ENCODE measurements around the gene GAB2.
"Not testable (repeated sequence)": the region's sequence is repeated elsewhere in the genome, so short reads cannot be mapped to it uniquely, and the experiment has no call there.

Gene GAB2

GRCh38 chr11:78417175-78417887 is at the start of gene GAB2:
TSS of gene GAB2 (minus strand) at chr11:78417820. CDS start at chr11:78417720, 100 bp downstream.
- Mint-ChIP-seq H3K27ac (peak within 1 kb of the TSS; percentile 97), H3K4me1 (ENCODE audit: low read depth) (peaks cover 62% of the 10 kb centered on the region), H3K4me3 (peak within 1 kb of the TSS; percentile 99), H3K9me3 (no peaks in the 10 kb centered on the region), H3K36me3 (ENCODE audit: low read depth) (peaks cover 34% of the 10 kb centered on the region), H3K27me3 (ENCODE audit: low read depth) (no peaks in the 10 kb centered on the region)
- DNase-seq (ENCODE audit: low spot score): no peak

DNA sequence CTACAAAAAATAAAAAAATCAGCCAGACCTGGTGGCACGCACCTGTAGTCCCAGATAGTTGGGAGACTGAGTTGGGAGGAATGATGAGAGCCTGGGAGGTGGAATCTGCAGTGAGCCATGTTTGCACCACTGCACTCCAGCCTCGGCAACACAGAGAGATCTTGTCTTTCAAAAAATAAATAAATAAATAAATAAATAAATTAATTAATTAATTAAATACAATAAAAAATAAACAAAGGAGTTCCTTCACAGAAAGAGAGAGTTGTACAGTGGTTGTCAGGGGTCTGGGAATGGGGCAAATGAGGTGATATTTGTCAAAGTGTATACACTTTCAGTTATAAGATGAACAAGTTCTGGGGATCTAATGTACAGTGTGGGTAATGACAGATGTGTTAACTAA is 49.8 kb upstream of the GAB2 start:
- Mint-ChIP-seq H3K4me3 (no peak overlapping the region), H3K4me1 (ENCODE audit: low read depth) (peaks cover 28% of the 10 kb centered on the region), H3K36me3 (ENCODE audit: low read depth) (peaks cover 30% of the 10 kb centered on the region), H3K27ac (no peak overlapping the region), H3K27me3 (ENCODE audit: low read depth) (no peaks in the 10 kb centered on the region), H3K9me3 (no peaks in the 10 kb centered on the region)
- DNase-seq (ENCODE audit: low spot score): no peak

- DNase-seq (ENCODE audit: low spot score): peak; percentile 64
- peaks cover 42% of the 10 kb centered on the region for H3K36me3 Mint-ChIP-seq (ENCODE audit: low read depth)
- H3K4me3 Mint-ChIP-seq: peak overlapping the region; percentile 69
- H3K27me3 Mint-ChIP-seq (ENCODE audit: low read depth): no peaks in the 10 kb centered on the region
- H3K27ac Mint-ChIP-seq: peak overlapping the region; percentile 93
- no peaks in the 10 kb centered on the region for H3K9me3 Mint-ChIP-seq
- H3K4me1 Mint-ChIP-seq (ENCODE audit: low read depth): peaks cover 41% of the 10 kb centered on the region
Observed at GRCh38 chr11:78465169-78465942, 47.7 kb upstream of the GAB2 start.

- not testable (repeated sequence) for H3K9me3 Mint-ChIP-seq; H3K27me3 Mint-ChIP-seq (ENCODE audit: low read depth)
Observed at GRCh38 chr11:78464787-78465168, 47.2 kb upstream of the GAB2 start.

GRCh38 chr11:78460471-78460870 is 42.9 kb upstream of the GAB2 start:
- H3K27me3 Mint-ChIP-seq (ENCODE audit: low read depth): no peaks in the 10 kb centered on the region
- peaks cover 69% of the 10 kb centered on the region for H3K36me3 Mint-ChIP-seq (ENCODE audit: low read depth)
- H3K4me3 Mint-ChIP-seq: no peak overlapping the region
- DNase-seq (ENCODE audit: low spot score): no peak
- peak overlapping the region; percentile 15 for H3K27ac Mint-ChIP-seq
- H3K9me3 Mint-ChIP-seq: peaks cover 7% of the 10 kb centered on the region
- H3K4me1 Mint-ChIP-seq (ENCODE audit: low read depth): peaks cover 37% of the 10 kb centered on the region

More at GRCh38 chr11:78464787-78465168, 47.2 kb upstream of the GAB2 start:
- not testable (repeated sequence) for DNase-seq (ENCODE audit: low spot score); H3K4me3 Mint-ChIP-seq
- peaks cover 47% of the 10 kb centered on the region for H3K36me3 Mint-ChIP-seq (ENCODE audit: low read depth)
- H3K4me1 Mint-ChIP-seq (ENCODE audit: low read depth): peaks cover 44% of the 10 kb centered on the region
- H3K27ac Mint-ChIP-seq: peak overlapping the region; percentile 89

DNA sequence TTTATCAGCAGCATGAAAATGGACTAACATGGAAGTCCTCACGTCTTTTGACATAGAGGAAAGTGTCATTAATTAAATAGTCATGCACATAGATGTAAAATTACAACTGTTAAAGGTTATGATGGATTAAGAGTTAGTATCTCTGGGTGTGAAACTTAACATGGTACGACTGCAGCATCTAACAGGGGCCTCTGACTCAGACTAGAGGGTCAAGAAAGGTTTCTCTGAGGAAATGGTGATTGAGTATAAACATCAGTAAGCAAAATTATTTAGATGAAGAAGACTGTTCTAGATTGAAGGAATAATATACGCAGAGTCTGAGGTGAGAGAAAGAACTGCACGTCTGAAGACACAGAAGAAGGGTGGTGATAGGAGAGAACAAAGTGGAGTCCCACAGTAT is 42.1 kb upstream of the GAB2 start:
- peaks cover 36% of the 10 kb centered on the region for H3K4me1 Mint-ChIP-seq (ENCODE audit: low read depth)
- no peak for DNase-seq (ENCODE audit: low spot score)
- H3K36me3 Mint-ChIP-seq (ENCODE audit: low read depth): peaks cover 69% of the 10 kb centered on the region
- peak overlapping the region; percentile 6 for H3K27ac Mint-ChIP-seq
- no peaks in the 10 kb centered on the region for H3K27me3 Mint-ChIP-seq (ENCODE audit: low read depth)
- peaks cover 7% of the 10 kb centered on the region for H3K9me3 Mint-ChIP-seq
- no peak overlapping the region for H3K4me3 Mint-ChIP-seq

DNA sequence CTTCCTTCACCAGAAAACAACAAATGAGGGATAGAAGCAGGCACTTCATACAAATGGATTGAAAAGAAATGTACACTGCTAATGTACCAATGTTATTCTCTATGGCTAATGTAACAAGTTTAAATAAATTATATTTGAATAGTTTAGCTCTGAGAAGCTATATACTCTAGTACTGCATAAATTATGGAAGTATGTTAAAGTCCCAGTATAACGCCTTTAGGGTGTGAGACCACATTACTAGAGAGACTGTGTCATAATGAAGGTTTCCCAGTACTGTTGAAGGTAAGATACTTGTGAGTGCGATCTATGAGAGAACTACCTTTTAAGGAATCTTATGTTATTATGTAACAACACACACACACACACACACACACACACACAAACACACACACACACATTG is 39.8 kb upstream of the GAB2 start:
- H3K36me3 Mint-ChIP-seq (ENCODE audit: low read depth): peaks cover 63% of the 10 kb centered on the region
- H3K4me3 Mint-ChIP-seq: no peak overlapping the region
- H3K9me3 Mint-ChIP-seq: peaks cover 7% of the 10 kb centered on the region
- H3K27me3 Mint-ChIP-seq (ENCODE audit: low read depth): no peaks in the 10 kb centered on the region
- peaks cover 44% of the 10 kb centered on the region for H3K4me1 Mint-ChIP-seq (ENCODE audit: low read depth)
- no peak overlapping the region for H3K27ac Mint-ChIP-seq
- DNase-seq (ENCODE audit: low spot score): no peak

DNA sequence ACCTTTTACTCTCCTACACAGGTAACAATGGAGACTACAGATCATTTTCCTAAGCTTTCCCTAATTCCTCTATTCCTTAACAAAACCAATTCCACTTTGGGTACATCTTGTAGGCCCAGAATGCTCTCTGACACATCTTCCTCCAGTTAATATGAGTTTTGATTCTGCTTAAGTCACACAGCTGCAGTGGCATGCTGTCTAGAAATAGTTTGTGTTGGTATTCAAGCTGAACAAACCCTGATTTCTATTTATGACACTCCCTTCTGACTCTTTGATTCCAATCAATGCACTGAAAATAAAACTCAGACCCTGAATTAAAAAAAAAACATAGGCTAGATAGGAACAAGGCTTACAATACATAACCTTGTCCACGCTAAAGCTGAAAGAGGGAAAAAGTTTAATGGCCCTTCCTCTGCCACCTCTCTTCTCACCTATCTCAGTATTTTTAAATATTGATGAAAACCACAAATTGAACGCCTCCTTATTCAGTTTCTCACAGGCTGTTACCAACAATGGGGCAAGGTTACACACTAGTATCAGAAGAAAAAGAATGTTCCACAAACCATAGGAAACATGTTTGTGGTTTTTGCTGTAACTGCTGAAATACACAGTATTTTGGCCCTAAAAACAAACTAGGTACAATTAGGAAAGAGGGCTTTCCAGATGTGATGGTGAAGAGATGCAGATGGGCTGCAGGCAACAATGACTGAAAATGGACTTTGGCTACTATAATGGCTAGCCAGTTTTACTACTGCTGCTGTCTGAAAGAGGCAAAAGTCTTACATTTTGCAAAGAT is 35.7 kb upstream of the GAB2 start:
- Mint-ChIP-seq H3K27ac (peak overlapping the region; percentile 90), H3K9me3 (no peaks in the 10 kb centered on the region), H3K4me1 (ENCODE audit: low read depth) (peaks cover 41% of the 10 kb centered on the region), H3K27me3 (ENCODE audit: low read depth) (no peaks in the 10 kb centered on the region), H3K36me3 (ENCODE audit: low read depth) (peaks cover 44% of the 10 kb centered on the region), H3K4me3 (peak overlapping the region; percentile 46)
- no peak for DNase-seq (ENCODE audit: low spot score)

GRCh38 chr11:78451371-78452150 is 33.9 kb upstream of the GAB2 start:
- H3K27ac Mint-ChIP-seq: peak overlapping the region; percentile 16
- peaks cover 30% of the 10 kb centered on the region for H3K36me3 Mint-ChIP-seq (ENCODE audit: low read depth)

DNA sequence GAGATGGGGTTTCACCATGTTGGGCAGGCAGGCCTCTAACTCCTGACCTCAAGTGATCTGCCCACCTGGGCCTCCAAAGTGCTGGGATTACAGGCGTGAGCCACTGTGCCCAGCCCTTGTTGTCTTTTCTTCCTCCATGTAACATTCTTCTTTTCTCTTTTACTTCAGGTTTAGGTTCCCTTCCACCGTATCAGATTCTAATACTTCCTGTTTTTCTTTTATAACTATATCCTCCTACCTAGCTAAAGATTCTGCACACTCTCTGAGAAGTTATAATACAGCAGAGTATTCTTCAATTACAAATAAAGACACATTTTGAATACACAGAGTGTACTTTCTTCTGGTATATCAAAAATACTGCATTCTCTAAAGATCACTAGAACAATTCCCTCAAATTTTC is 33.2 kb upstream of the GAB2 start:
- H3K36me3 Mint-ChIP-seq (ENCODE audit: low read depth): peaks cover 25% of the 10 kb centered on the region
- no peaks in the 10 kb centered on the region for H3K9me3 Mint-ChIP-seq
- H3K4me1 Mint-ChIP-seq (ENCODE audit: low read depth): peaks cover 43% of the 10 kb centered on the region
- peak overlapping the region; percentile 61 for H3K27ac Mint-ChIP-seq
- peak overlapping the region; percentile 29 for H3K4me3 Mint-ChIP-seq
- DNase-seq (ENCODE audit: low spot score): no peak
- H3K27me3 Mint-ChIP-seq (ENCODE audit: low read depth): no peaks in the 10 kb centered on the region

More at GRCh38 chr11:78451371-78452150, 33.9 kb upstream of the GAB2 start:
- H3K4me3 Mint-ChIP-seq: peak overlapping the region; percentile 1
- H3K9me3 Mint-ChIP-seq: no peaks in the 10 kb centered on the region
- peaks cover 39% of the 10 kb centered on the region for H3K4me1 Mint-ChIP-seq (ENCODE audit: low read depth)
- no peaks in the 10 kb centered on the region for H3K27me3 Mint-ChIP-seq (ENCODE audit: low read depth)
- DNase-seq (ENCODE audit: low spot score): no peak

DNA sequence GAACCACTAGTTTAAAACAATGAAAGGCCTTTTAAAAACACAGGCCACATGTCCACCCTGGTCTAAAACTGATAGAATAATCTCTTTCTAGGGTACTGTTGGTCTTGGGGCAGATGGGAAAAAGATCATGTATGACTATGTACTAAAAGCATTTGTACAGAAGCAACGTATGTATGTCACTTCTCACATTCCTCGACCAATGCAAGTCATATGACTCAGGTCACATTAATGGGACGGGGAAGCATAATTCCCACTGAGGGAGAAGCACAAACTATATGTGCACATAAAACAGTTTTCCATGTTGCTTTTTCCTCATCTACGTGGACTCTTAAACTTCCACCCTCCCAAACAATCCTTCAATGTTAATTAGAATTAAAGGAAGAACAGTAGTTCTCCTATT is 32.2 kb upstream of the GAB2 start:
- Mint-ChIP-seq H3K27ac (no peak overlapping the region), H3K36me3 (ENCODE audit: low read depth) (peaks cover 19% of the 10 kb centered on the region), H3K9me3 (no peaks in the 10 kb centered on the region), H3K27me3 (ENCODE audit: low read depth) (no peaks in the 10 kb centered on the region), H3K4me1 (ENCODE audit: low read depth) (peaks cover 41% of the 10 kb centered on the region), H3K4me3 (no peak overlapping the region)
- no peak for DNase-seq (ENCODE audit: low spot score)

DNA sequence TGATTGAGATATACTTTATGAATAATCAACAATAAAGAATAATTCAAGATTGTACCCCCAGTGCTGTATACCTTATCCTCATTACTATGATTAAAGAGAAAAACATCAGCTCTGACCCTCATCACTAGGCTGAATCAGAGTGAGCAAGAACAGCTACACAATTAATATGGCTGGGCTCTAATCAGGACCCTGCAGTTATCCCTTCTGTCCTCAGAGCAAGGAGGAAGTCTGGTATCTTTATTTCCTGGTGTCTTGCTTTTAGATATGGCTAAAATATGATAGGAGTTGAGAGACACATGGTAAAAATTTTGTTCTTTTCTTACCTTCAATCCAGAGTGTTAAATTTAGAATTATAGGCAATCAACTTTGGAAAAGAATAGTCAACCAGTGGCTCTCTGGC is 28.6 kb upstream of the GAB2 start:
- Mint-ChIP-seq H3K27me3 (ENCODE audit: low read depth) (no peaks in the 10 kb centered on the region), H3K4me3 (no peak overlapping the region)
- DNase-seq (ENCODE audit: low spot score): no peak

GRCh38 chr11:78444726-78445125 is 27.1 kb upstream of the GAB2 start:
- Mint-ChIP-seq H3K4me1 (ENCODE audit: low read depth) (peaks cover 9% of the 10 kb centered on the region), H3K36me3 (ENCODE audit: low read depth) (peaks cover 12% of the 10 kb centered on the region), H3K27me3 (ENCODE audit: low read depth) (no peaks in the 10 kb centered on the region), H3K9me3 (no peaks in the 10 kb centered on the region), H3K4me3 (no peak overlapping the region), H3K27ac (no peak overlapping the region)
- no peak for DNase-seq (ENCODE audit: low spot score)

More for the DNA sequence above, 28.6 kb upstream of the GAB2 start:
- no peaks in the 10 kb centered on the region for H3K9me3 Mint-ChIP-seq
- peaks cover 20% of the 10 kb centered on the region for H3K4me1 Mint-ChIP-seq (ENCODE audit: low read depth)
- H3K27ac Mint-ChIP-seq: no peak overlapping the region
- H3K36me3 Mint-ChIP-seq (ENCODE audit: low read depth): peaks cover 21% of the 10 kb centered on the region
